Measurements from ENCODE around the gene GPRASP1.

- no peak for TF ChIP-seq POLR2AphosphoS5 (IDR thresholded peaks at IDR 0.05)
- TF ChIP-seq CTCF (IDR thresholded peaks at IDR 0.05): no peak
Measured at GRCh38 chrX:102627640-102628039, 23.6 kb upstream of the GPRASP1 start.
